ENCODE data around the gene PRKG1.

DNA sequence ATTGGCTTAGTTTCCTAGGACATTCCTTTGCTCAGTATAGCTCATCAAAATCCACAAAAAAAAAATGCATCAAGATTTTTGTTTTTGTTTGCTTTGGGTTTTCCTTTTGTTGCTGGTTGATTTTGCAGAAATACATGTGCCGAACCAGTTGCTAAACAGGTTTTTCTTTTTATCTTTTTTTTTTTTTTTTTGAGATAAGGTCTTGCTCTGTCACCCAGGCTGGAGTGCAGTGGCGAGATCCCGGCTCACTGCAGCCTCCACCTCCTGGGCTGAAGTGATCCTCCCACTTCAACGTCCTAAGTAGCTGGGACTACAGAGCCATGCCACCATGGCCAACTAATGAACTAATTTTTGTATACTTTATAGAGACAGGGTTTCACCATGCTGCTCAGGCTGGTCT is 616.8 kb downstream of the PRKG1 start:
- TF ChIP-seq POLR2AphosphoS5 (IDR thresholded peaks at IDR 0.05; ENCODE audit: insufficient read depth in 1 of 2, low read depth in 1 of 2) (no peak), POLR2A (IDR thresholded peaks at IDR 0.05) (no peak)
- TF ChIP-seq, protein P1, sequence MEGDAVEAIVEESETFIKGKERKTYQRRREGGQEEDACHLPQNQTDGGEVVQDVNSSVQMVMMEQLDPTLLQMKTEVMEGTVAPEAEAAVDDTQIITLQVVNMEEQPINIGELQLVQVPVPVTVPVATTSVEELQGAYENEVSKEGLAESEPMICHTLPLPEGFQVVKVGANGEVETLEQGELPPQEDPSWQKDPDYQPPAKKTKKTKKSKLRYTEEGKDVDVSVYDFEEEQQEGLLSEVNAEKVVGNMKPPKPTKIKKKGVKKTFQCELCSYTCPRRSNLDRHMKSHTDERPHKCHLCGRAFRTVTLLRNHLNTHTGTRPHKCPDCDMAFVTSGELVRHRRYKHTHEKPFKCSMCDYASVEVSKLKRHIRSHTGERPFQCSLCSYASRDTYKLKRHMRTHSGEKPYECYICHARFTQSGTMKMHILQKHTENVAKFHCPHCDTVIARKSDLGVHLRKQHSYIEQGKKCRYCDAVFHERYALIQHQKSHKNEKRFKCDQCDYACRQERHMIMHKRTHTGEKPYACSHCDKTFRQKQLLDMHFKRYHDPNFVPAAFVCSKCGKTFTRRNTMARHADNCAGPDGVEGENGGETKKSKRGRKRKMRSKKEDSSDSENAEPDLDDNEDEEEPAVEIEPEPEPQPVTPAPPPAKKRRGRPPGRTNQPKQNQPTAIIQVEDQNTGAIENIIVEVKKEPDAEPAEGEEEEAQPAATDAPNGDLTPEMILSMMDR (IDR thresholded peaks at IDR 0.05), result no peak
